NCI-H524 treated with DMSO at 0.1 percent for 48 hours (cell line): Measurements from ENCODE around the gene XK.
"Not testable (repeated sequence)": the region's sequence is repeated elsewhere in the genome, so short reads cannot be mapped to it uniquely, and the experiment has no call there.

ENCODE experiments used
- DNase-seq: peaks from one replicate; lab custom pipeline; 2025; lab: John Stamatoyannopoulos, UW

Gene XK, protein sequence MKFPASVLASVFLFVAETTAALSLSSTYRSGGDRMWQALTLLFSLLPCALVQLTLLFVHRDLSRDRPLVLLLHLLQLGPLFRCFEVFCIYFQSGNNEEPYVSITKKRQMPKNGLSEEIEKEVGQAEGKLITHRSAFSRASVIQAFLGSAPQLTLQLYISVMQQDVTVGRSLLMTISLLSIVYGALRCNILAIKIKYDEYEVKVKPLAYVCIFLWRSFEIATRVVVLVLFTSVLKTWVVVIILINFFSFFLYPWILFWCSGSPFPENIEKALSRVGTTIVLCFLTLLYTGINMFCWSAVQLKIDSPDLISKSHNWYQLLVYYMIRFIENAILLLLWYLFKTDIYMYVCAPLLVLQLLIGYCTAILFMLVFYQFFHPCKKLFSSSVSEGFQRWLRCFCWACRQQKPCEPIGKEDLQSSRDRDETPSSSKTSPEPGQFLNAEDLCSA

DNA sequence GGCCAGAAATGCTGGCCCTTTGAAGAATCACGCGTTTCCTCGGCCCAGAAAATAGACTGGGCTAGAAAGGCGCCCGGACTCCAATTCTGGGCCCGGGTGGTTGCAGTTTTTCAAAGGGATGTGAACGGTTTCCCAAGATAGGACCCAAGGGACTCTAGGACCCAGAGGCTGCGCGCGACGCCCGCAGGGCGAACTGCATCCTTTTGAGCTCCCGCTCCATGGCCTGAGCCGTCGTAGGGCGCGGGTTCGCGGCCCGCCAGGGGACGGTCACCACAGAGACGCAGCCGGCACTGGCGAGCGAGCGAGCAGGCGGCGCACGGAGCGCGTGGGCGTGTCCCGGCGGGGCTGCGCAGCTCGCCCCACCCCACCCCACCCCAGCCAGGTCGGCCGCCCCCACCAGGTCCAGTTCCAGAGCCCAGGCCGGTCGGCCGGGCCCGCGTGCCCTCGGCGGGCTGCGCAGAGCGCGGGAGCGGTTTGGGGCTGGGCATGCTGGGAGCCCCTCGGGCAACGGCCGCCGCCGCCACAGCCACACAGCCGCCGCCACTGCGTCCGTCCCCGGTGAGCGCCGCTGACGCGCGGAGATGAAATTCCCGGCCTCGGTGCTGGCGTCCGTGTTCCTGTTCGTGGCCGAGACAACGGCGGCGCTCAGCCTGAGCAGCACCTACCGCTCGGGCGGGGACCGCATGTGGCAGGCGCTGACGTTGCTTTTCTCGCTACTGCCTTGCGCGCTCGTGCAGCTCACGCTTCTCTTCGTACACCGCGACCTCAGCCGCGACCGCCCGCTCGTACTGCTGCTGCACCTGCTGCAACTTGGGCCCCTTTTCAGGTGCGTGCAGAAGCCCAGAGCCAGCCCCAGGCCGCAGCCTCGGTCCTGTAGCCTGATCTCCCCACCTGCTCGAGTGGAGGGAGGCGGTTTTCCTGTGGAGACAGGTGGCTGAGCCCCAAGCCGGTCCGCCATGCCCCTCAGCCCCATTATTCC, at the start of gene XK:
XK (plus strand) TSS at position 411 of the 979 bp plus-strand sequence; CDS start at position 582, 171 bp downstream.
- no peak for DNase-seq

DNA sequence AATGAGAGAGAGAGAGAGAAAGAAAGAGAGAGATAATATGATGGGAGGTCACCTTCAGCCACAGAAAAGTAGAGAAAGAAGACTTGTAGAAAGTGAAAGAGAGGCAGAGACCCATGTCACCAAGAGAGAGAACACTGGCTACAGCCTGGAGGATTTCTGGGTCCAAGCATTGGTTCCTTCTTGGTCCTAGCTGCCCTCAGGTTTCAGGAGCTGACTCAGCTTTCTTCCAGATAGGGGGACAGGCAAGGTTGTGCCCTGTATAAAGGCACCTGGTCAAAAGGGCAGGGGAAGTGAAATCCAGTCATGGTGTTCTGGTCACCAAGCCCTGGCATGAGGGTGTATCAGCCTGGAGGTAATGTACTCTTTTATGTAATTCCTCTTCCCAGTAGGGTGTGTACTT, 47.5 kb upstream of the XK start:
- no peak for DNase-seq

GRCh38 chrX:37640142-37640541, 45.4 kb upstream of the XK start:
- no peak for DNase-seq

GRCh38 chrX:37641859-37642258, 43.7 kb upstream of the XK start:
- no peak for DNase-seq

DNA sequence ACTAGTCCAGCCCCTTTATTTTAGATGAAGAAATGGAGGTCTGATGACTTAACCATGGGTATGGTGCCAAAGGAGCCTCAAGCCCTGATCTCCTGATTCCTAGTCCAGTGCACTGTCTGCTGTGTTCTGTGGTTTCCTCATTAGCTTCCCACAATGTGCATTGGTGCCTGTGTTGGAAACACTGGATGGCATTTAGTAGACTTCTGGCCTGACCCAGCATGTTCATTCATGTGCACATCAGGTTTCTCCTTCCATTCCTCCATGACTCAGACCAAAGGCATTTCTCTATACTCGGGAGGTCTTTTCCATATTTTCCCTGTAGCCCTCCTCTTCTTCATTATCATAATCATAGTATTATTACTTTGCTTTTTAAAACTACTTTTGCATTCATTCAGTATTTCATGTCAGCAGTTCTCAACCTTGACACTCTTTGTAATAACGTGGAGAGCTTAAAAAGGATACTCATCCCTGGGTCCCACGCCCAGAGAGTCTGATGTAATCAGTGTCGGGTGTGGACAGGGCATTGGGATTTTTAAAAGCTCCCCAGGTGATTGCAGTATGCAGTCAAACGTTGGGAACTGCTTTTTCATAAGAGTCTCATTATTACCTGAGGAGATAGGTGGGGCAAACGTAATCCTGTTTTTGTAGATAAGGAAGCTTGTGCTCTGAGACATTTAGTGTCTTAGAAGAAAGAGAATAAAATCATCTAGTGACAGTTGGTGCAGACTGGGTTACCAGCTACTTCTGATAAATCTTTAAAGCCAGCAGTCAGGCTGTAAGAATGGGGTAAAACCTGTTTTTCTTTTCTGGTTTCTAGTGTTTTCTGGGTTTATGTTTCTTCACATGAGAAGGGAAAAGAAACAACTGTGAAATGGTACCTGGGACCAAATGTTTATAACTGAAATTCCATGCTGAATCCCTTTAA, 40.9 kb upstream of the XK start:
- DNase-seq: no peak

- no peak for DNase-seq
Measured at GRCh38 chrX:37646254-37646653, 39.3 kb upstream of the XK start.

- not testable (repeated sequence) for DNase-seq
Measured at GRCh38 chrX:37650879-37651278, 34.7 kb upstream of the XK start.

DNA sequence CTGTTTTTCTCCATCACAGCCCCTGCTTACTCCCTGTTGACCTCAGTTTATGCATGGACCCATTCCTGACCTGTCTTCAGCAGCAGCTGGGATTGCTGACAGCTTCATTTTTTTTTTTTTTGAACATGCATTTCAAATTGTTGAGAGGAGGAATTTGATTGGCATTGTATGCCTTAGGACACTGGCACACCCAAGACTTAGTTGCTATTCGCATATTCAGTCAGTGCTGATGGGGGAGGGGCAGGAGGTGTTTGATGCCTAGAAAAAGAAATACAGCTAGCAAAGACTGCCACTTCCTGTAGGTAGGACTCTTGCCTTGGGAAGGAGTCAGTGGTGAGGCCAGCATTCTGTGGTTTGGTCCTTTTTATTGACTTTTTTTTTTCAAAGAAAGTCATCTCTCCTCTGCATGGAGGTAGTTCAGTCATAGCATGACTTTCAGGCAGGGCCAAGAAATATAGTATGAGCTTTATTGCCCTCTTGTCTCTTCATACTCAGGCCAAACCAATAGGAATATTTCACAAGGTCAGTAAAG, 33.6 kb upstream of the XK start:
- no peak for DNase-seq

DNA sequence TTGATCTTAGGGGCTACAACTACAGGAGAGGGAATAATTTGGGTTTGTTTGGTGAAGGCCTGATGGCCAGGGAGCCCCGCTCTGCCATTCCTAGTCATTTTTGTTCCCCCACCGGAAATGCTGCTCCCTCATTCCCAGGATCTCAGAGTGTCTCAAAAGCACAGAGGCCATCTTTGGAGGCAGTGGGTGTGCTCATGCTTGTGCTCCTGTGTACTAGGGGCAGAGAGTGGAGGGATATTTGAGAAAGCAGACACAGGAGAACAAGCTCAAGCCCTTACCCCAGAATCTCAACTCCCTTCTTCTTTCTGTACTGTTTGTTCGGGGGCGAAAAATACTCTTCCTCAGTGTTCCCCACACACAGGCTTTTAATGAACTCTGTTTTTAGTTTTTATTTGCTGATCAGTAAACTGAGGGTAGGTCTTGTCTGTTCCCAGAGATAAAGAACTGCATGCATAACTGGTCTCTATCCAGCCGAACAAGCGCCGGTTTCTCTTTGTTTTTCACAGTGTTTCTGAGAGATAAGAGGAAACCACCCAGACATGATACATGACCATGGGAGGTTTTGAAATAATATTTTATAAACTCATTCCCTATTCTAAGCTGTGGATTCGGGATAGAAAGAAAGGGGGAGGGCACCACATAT, 32.9 kb upstream of the XK start:
- no peak for DNase-seq

DNA sequence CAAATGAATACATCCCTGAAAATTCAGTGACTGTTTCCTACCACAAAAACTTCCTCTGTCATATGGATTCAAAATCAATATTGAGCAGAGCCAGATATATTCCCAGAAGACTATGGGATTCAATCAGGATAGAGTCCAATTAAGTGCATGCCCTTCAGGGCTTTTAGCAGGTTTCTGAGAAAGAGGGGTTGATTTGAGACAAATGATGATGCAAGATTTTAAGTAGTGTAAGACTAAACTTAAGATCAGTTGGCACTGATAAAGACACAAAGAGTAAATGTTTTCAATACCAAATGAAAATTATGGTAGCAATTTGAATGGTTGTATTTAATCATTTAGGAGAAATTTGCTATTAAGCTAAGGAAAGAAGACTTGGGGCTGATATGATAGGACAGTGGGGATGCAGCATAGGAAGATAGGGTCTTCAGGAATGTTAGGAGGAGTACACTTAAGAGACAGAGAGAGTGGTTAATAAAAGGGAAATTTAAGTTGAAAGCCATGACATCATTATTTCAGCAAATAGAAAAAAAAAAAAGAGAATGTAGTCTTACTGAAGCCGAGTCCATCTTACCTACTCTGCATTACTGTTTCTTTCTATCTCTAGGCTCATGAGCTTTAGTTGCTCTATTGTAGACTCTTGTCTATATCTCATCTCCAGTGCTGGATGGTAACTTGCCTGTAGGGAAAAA, 32.0 kb upstream of the XK start:
- DNase-seq: no peak

GRCh38 chrX:37658343-37659030, 27.1 kb upstream of the XK start:
- no peak for DNase-seq

- no peak for DNase-seq
Measured at GRCh38 chrX:37659047-37659446, 26.5 kb upstream of the XK start.

GRCh38 chrX:37662181-37662580, 23.4 kb upstream of the XK start:
- no peak for DNase-seq

DNA sequence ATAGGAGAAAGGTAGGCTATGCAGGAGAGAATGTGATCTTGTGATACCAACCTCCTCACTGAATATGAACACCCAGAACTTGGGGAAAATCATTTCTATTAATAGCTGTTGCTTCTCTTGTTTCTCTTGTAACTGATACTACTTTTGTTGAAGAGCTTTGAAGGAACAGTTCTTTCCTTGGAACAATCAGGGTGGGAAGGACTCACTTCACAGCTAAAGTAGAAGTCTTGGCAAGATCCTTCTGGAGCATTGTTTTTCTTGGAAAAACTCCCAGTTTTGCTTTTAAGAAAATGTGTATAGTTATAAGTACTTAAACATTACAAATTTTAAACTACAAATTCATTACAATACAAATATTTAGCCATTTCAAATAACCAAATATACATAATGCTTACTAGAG, 19.1 kb upstream of the XK start:
- DNase-seq: no peak

- no peak for DNase-seq
Measured at GRCh38 chrX:37667141-37667540, 18.4 kb upstream of the XK start.

DNA sequence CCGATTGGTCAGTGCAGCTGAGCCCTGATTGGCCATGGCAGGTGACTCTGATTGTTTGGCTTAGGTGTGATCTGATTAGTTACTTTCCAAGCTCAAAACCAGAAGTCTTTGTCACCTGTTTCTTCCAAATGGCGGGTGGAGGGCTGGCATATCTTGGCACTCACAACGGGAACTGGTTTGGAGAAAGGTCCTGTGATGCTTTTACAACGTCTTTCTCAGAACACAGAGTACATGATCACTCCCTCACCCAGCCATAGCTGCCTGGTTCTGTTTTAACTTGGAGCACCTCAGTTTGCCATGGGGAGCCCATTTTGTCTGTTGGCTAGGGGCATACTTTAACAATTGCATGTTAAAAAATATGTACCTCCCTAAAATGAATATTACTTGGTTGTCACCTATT, 13.0 kb upstream of the XK start:
- DNase-seq: no peak

DNA sequence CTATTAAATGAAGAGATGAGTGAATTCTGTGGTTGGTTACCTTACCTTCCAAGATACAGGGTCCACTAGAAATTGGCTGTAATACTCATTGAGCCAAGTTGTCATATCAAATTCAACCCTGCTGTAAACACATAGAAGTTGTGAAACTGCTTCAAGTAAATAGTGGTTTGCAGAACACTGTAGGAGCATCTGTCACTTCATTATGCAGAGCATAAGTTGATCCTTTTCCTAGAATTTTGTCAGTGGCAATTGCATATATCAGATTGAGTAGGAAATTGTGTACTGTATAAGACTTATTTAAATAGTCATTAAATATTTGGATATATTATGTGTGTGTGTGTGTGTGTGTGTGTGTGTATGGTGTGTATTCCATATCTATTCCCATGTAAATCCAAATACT, 8.8 kb upstream of the XK start:
- no peak for DNase-seq

- DNase-seq: no peak
Measured at GRCh38 chrX:37677243-37677642, 8.3 kb upstream of the XK start.

- DNase-seq: no peak
Measured at GRCh38 chrX:37677765-37678164, 7.8 kb upstream of the XK start.

GRCh38 chrX:37678574-37678973, 7.0 kb upstream of the XK start:
- no peak for DNase-seq
